ENCODE data around the gene CRY1. TPM values are rescaled to one million over a fixed set of nuclear protein-coding genes. Genes with fewer than 3 reads are reported as not detected.

CRY1 gene
- total RNA-seq (2012; rRNA removed) (5.9 and 9.7 TPM in 2 replicates), polyA plus RNA-seq (2012; rRNA removed) (7.8 and 9.9 TPM in 2 replicates), Bru-seq, nascent RNA (percentile 73 among the genes with signal in this experiment), BruChase-seq, experiment 1, labeled RNA remaining after a 6-hour chase (percentile 60 among the genes with signal in this experiment), BruChase-seq, experiment 2, labeled RNA remaining after a 2-hour chase (percentile 55 among the genes with signal in this experiment)
- polyA plus RNA-seq (2012; cell fraction: cytosol; rRNA removed), result 4.3 and 5.4 TPM in 2 replicates
- polyA plus RNA-seq (2012; cell fraction: nucleus; rRNA removed; ENCODE audit: low replicate concordance), result 9.8 and 14.5 TPM in 2 replicates
- long read RNA-seq, transcript CRY1-201 (13 exons, 3,267 nt), result major isoform, 31 of 44 reads
- long read RNA-seq, partial matches to known transcripts, result 2 of 44 reads
- long read RNA-seq, other reads (novel, unspliced or antisense), result 11 of 44 reads

DNA sequence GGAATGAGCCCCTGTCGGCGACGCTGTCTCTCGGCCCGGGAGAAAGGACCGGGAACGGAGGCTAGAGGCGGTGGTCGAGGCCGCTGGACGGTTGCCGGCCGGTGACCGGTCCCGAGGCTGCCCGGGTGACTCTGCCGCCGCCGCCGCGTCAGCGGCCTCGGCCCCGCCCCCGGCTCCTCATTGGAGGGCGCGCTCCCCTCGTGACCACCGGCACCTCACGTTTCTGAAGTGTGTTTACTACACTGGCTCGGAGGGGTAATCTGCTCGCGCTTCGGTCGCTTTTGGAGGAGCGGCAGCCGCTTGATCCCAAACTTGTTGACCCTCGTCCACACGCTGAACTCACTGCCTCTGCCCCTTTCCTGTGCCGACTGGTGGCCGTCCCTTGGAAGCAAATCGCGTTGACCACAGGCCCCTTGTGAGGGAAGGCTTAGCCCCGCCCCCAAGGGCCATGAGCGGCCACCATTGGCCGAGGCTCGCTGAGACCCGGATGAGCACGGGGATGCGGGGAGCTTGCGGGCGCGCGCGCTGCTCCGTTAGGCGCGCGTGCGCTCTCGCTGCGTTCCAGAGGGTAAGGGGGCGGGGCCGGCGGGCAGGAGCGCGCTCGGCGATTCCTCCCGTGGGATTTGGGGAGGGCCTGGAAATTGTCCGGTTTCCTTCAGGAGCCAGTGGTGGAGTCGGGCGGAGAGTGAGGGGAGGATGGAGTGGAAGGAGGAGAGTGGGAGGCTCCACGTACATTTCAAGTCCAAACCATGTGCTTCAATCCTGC lies at the start of gene CRY1:
Gene CRY1 (minus strand): TSS at position 133 of the 766 bp plus-strand sequence. CDS start 588 bp downstream, outside the sequence.
- Histone ChIP-seq H4K91ac (ENCODE audit: insufficient read depth, low read depth, low read length) (peak within 1 kb of the TSS; percentile 99), H3K36me3 (ENCODE audit: control insufficient read depth, insufficient read depth, low read length) (no peaks in the 10 kb centered on the region), H4K5ac (ENCODE audit: low read depth, low read length) (peak within 1 kb of the TSS; percentile 78), H4K8ac (ENCODE audit: low read depth in 2 of 2, low read length in 2 of 2) (peak within 1 kb of the TSS; percentile 85 to 99), H4K20me1 (ENCODE audit: insufficient read depth, low read length) (peaks cover 18% of the 10 kb centered on the region), H3K4me3 (ENCODE audit: insufficient read depth, low read depth, low read length) (peak within 1 kb of the TSS; percentile 74), H3K4ac (ENCODE audit: low read depth, low read length) (peak within 1 kb of the TSS; percentile 97), H2BK5ac (ENCODE audit: low read depth, low read length, poor library complexity, severe bottlenecking) (peak within 1 kb of the TSS; percentile 90), H2AFZ (replicated peaks; ENCODE audit: low read length, poor library complexity) (peak within 1 kb of the TSS; percentile 100), H2BK120ac (ENCODE audit: low read depth, low read length) (peak within 1 kb of the TSS; percentile 96), H2AK9ac (replicated peaks; ENCODE audit: low read depth, low read length, poor library complexity) (peak within 1 kb of the TSS; percentile 87), H3K9me1 (ENCODE audit: insufficient read depth, low read length) (peaks cover 6% of the 10 kb centered on the region; the same call in 1 of the 2 replicates), H2BK15ac (ENCODE audit: low read depth, low read length) (peak within 1 kb of the TSS; percentile 99), H3K23ac (ENCODE audit: low read depth, low read length) (peak within 1 kb of the TSS; percentile 93), H3K4me2 (ENCODE audit: low read depth, low read length) (peak within 1 kb of the TSS; percentile 97), H3K27me3 (ENCODE audit: control insufficient read depth, insufficient read depth, low read length) (no peaks in the 10 kb centered on the region), H3K18ac (ENCODE audit: low read depth, low read length) (peak within 1 kb of the TSS; percentile 76), H3K27ac (ENCODE audit: insufficient read depth, low read length) (peak within 1 kb of the TSS; percentile 87), H3K79me1 (ENCODE audit: low read depth in 1 of 2, low read length in 2 of 2) (peaks cover 7 to 28% of the 10 kb centered on the region in 2 experiments; a peak in 3 of 4 replicates), H3K14ac (replicated peaks; ENCODE audit: low read depth, low read length) (peak within 1 kb of the TSS; percentile 96), H3K56ac (ENCODE audit: extremely low read depth, insufficient read depth, low read length) (peak within 1 kb of the TSS; percentile 96; the same call in 1 of the 2 replicates), H3K9me3 (ENCODE audit: control insufficient read depth, insufficient read depth, low read length) (no peaks in the 10 kb centered on the region), H2BK20ac (ENCODE audit: low read depth, low read length) (peak within 1 kb of the TSS; percentile 97), H3K9ac (ENCODE audit: low read depth, low read length) (peak within 1 kb of the TSS; percentile 84), H2AK5ac (ENCODE audit: low read depth, low read length) (no peak within 1 kb of the TSS), H3K4me1 (ENCODE audit: control insufficient read depth, insufficient read depth, low read length) (no peaks in the 10 kb centered on the region; the same call in 1 of the 2 replicates)
- CTCF ChIA-PET, result interaction anchor here (0.7 to 1.0 kb wide), 3 partner anchors 11 to 313 kb away, joined by 3 to 4 read pairs (median 3); no protein-coding TSS in a partner anchor
- DNase-seq (peak; percentile 94), ATAC-seq (ENCODE audit: low read depth) (peak; percentile 84)
- TF ChIP-seq BHLHE40 (IDR thresholded peaks at IDR 0.05; ENCODE audit: low read depth, low read length), result peak; percentile 91; the same call in 1 of the 2 replicates
- TF ChIP-seq MXI1 (IDR thresholded peaks at IDR 0.05; ENCODE audit: borderline replicate concordance, low read depth, low read length), result peak; percentile 48
- peak; percentile 48; the same call in 1 of the 2 replicates for TF ChIP-seq MAZ (IDR thresholded peaks at IDR 0.05; ENCODE audit: borderline replicate concordance, low read depth, low read length)
- TF ChIP-seq, protein P1, sequence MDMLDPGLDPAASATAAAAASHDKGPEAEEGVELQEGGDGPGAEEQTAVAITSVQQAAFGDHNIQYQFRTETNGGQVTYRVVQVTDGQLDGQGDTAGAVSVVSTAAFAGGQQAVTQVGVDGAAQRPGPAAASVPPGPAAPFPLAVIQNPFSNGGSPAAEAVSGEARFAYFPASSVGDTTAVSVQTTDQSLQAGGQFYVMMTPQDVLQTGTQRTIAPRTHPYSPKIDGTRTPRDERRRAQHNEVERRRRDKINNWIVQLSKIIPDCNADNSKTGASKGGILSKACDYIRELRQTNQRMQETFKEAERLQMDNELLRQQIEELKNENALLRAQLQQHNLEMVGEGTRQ (IDR thresholded peaks at IDR 0.05; ENCODE audit: low read depth, low read length), result peak; percentile 97
- TF ChIP-seq, protein P2, sequence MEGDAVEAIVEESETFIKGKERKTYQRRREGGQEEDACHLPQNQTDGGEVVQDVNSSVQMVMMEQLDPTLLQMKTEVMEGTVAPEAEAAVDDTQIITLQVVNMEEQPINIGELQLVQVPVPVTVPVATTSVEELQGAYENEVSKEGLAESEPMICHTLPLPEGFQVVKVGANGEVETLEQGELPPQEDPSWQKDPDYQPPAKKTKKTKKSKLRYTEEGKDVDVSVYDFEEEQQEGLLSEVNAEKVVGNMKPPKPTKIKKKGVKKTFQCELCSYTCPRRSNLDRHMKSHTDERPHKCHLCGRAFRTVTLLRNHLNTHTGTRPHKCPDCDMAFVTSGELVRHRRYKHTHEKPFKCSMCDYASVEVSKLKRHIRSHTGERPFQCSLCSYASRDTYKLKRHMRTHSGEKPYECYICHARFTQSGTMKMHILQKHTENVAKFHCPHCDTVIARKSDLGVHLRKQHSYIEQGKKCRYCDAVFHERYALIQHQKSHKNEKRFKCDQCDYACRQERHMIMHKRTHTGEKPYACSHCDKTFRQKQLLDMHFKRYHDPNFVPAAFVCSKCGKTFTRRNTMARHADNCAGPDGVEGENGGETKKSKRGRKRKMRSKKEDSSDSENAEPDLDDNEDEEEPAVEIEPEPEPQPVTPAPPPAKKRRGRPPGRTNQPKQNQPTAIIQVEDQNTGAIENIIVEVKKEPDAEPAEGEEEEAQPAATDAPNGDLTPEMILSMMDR (conservative IDR thresholded peaks at IDR 0.05; ENCODE audit: low read depth, low read length), result no peak
- TF ChIP-seq RCOR1 (IDR thresholded peaks at IDR 0.05; ENCODE audit: insufficient replicate concordance, low read length), result no peak
- TF ChIP-seq POLR2A (IDR thresholded peaks at IDR 0.05; ENCODE audit: low read depth, low read length), result peak; percentile 97
- peak; percentile 55 for TF ChIP-seq FOS (IDR thresholded peaks at IDR 0.05; ENCODE audit: low read depth, low read length)
- no peak for TF ChIP-seq CHD1 (IDR thresholded peaks at IDR 0.05; ENCODE audit: low read depth, low read length)
- no TSS peak for BruUV-seq (replicated peaks)
- dilution Hi-C loops (cut with HindIII; ENCODE audit: low sequenced_read_pairs, unreplicated experiment), result no loop called here
- in situ Hi-C loops (cut with MboI; ENCODE audit: low sequenced_read_pairs), result no loop called here
- POLR2A ChIA-PET (ENCODE audit: unreplicated experiment), result interaction anchor here (0.5 to 0.6 kb wide), 2 partner anchors 18 to 105 kb away, joined by 3 to 6 read pairs; no protein-coding TSS in a partner anchor
- intact Hi-C loops (cut with micrococcal nuclease), result loop anchor here (2.0 kb wide), 1 partner anchor 67 kb away; no protein-coding TSS in a partner anchor
- WGBS, 2 experiments (ENCODE audit: extremely low coverage in 2 of 2, insufficient read length in 1 of 2), result 0% methylated on average over 36 of the region's 74 CpGs; no CpG with 5 or more reads in 1 of the 2 experiments

Measured in IMR-90 (cell line).